Lung (tissue), 12 donors: ENCODE data around the gene LOXL1. TPM values are rescaled to one million over a fixed set of nuclear protein-coding genes. Genes with fewer than 3 reads are reported as not detected.

Experiments
- ATAC-seq: fragments of 200-7000 bp; cut with Tn5 transposase; one replicate; pipeline ENCODE4 v1.9.1; 2020; ENCODE audit warnings: moderate number of reproducible peaks; ENCODE audit not compliant: insufficient read depth, low FRiP score
- DNase-seq, 3 donors: peaks; one replicate each; pipeline ENCODE4 v3.0.0-alpha.2; 2013 to 2017
- H3K27ac ChIP-seq, 2 donors: one replicate each; pipeline ENCODE4 v1.5.1; 2013; ENCODE audit warnings: mild to moderate bottlenecking in 2 of 2, moderate library complexity in 2 of 2, control low read depth in 1 of 2, inconsistent platforms in 1 of 2, low read depth in 1 of 2, low read length in 1 of 2
- H3K27me3 ChIP-seq, 3 donors: one replicate each; pipeline ENCODE4 v1.5.1; 2013; ENCODE audit warnings: low read length in 2 of 3; ENCODE audit not compliant: control insufficient read depth in 3 of 3, insufficient read depth in 3 of 3
- H3K36me3 ChIP-seq, 4 donors: one replicate each; pipeline ENCODE4 v1.5.1; 2013; ENCODE audit warnings: low read length in 4 of 4, mild to moderate bottlenecking in 1 of 4, moderate library complexity in 1 of 4; ENCODE audit not compliant: control insufficient read depth in 4 of 4, insufficient read depth in 4 of 4
- H3K4me1 ChIP-seq, 5 donors: one replicate each; pipeline ENCODE4 v1.5.1; 2013; ENCODE audit warnings: low read length in 5 of 5, mild to moderate bottlenecking in 2 of 5, moderate library complexity in 1 of 5; ENCODE audit not compliant: control insufficient read depth in 5 of 5, insufficient read depth in 5 of 5
- H3K4me3 ChIP-seq: one replicate; pipeline ENCODE4 v1.5.1; 2013; ENCODE audit warnings: mild to moderate bottlenecking, control low read depth, moderate library complexity
- H3K9ac ChIP-seq, 2 donors: one replicate each; pipeline ENCODE4 v1.5.1; 2013; ENCODE audit warnings: low read length in 2 of 2, control low read depth in 1 of 2; ENCODE audit not compliant: insufficient read depth in 1 of 2
- H3K9me3 ChIP-seq, 4 donors: one replicate each; pipeline ENCODE4 v1.5.1; 2013; ENCODE audit warnings: low read length in 3 of 4, mild to moderate bottlenecking in 1 of 4, moderate library complexity in 1 of 4; ENCODE audit not compliant: control insufficient read depth in 4 of 4, insufficient read depth in 3 of 4
- CTCF ChIP-seq: IDR thresholded peaks from 2 replicates; pipeline ENCODE4 v1.5.1; 2012; ENCODE audit warnings: mild to moderate bottlenecking; ENCODE audit errors: control extremely low read depth, extremely low read depth
- WGBS, 2 donors: extraction: QIAGEN DNeasy Blood & Tissue Kit; methylation state at CpG; one replicate each; pipeline ENCODE4 v1.1.7; 2013; 5-methylcytosine and 5-hydroxymethylcytosine counted together
- polyA plus RNA-seq, 2 donors: library from polyadenylated mRNA; stranded (reverse); fragments of 200-250 nt; gene quantifications; one replicate each; pipeline ENCODE4 v1.2.1, GENCODE V29; 2013
- total RNA-seq, 2 donors: library from RNA; depleted of rRNA in 1 of 2; stranded (reverse); fragments of >200 nt in 1 of 2; gene quantifications; one replicate each; pipeline ENCODE4 v1.2.1, GENCODE V29; 2014 to 2021
- donor health status: control.
- donor health status: control.
- donor health status: Bipolar disorder and iron deficiency.
- donor health status: healthy.
- donor health status: DM: yes; HTN: yes; CAD: no.

The LOXL1 gene
- total and polyA plus RNA-seq, 4 donors: 9.4 to 25.3 (median 14.3) TPM

- 68 to 73% methylated on average over 4 of the region's 4 CpGs for WGBS, 2 donors
- H3K36me3 ChIP-seq: peaks cover 0 to under 1% (median 0%) of the 10 kb centered on the region in 4 donors
- H3K27me3 ChIP-seq: no peaks in the 10 kb centered on the region
- H3K9ac ChIP-seq: no peak overlapping the region
- no peak for ATAC-seq
- H3K27ac ChIP-seq: peak overlapping the region in 1 of 2 donors; percentile 37
- peaks cover 11 to 53% (median 29%) of the 10 kb centered on the region in 5 donors for H3K4me1 ChIP-seq
- no peaks in the 10 kb centered on the region for H3K9me3 ChIP-seq
- no peak overlapping the region for H3K4me3 ChIP-seq
- TF ChIP-seq CTCF: no peak
- DNase-seq: no peak
These were observed 4.9 kb upstream of the LOXL1 start for GRCh38 chr15:73921254-73921925.

- DNase-seq (peak; percentile 94 to 98 (median 98)), ATAC-seq (no peak)
- WGBS, 2 donors: 23 to 38% methylated on average over 19 of the region's 19 CpGs
- Histone ChIP-seq H3K27ac (peak overlapping the region; percentile 37 to 48), H3K36me3 (no peaks in the 10 kb centered on the region), H3K4me1 (peaks cover 17 to 53% (median 29%) of the 10 kb centered on the region in 5 donors), H3K27me3 (no peaks in the 10 kb centered on the region), H3K9ac (peak overlapping the region in 1 of 2 donors; percentile 24), H3K4me3 (no peak overlapping the region), H3K9me3 (no peaks in the 10 kb centered on the region)
- no peak for TF ChIP-seq CTCF
These were observed 3.8 kb upstream of the LOXL1 start for GRCh38 chr15:73922186-73923151.

- H3K27me3 ChIP-seq: no peaks in the 10 kb centered on the region
- H3K36me3 ChIP-seq: peaks cover 0 to 2% (median 0%) of the 10 kb centered on the region in 4 donors
- DNase-seq: no peak
- H3K27ac ChIP-seq: no peak overlapping the region
- 67% methylated on average over 7 of the region's 7 CpGs for WGBS, 2 donors
- peaks cover 17 to 57% (median 30%) of the 10 kb centered on the region in 5 donors for H3K4me1 ChIP-seq
- H3K9ac ChIP-seq: peak overlapping the region in 1 of 2 donors; percentile 29
- no peaks in the 10 kb centered on the region for H3K9me3 ChIP-seq
- no peak for TF ChIP-seq CTCF
- no peak for ATAC-seq
- H3K4me3 ChIP-seq: no peak overlapping the region
These were observed 3.1 kb upstream of the LOXL1 start for GRCh38 chr15:73923156-73923487.
